COLO668 (cell line): Measurements from ENCODE around the gene ENO1.
"Not testable (repeated sequence)": the region's sequence is repeated elsewhere in the genome, so short reads cannot be mapped to it uniquely, and the experiment has no call there.

ENCODE experiments used
- DNase-seq: peaks from one replicate; lab custom pipeline; 2025; ENCODE audit not compliant: unreplicated experiment; lab: John Stamatoyannopoulos, UW

ENO1 gene

GRCh38 chr1:8897505-8897904 lies 19.0 kb upstream of the ENO1 start:
- DNase-seq: not testable (repeated sequence)

DNA sequence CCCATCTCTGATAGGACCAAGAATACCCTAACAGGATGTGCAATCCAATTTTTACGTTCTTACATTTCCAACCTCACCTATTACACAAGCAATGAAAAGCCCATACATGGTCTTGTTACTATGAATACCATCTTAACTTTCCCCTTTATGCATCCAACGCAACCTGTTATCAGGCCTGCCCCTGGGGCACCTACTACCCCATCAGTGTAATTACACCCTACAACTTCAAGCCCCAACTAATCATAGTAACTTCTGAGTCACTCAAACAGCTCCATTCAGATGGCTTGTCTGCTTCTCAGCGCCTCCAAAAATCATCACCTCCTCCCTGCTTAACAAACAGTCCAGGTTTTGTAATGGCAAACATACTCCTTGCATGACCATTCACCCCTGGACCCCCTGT lies 18.3 kb upstream of the ENO1 start:
- DNase-seq: not testable (repeated sequence)

- no peak for DNase-seq
These were observed 13.5 kb upstream of the ENO1 start for GRCh38 chr1:8892026-8892425.

- no peak for DNase-seq
These were observed 12.9 kb upstream of the ENO1 start for GRCh38 chr1:8891401-8891800.

GRCh38 chr1:8889925-8890785 lies 11.7 kb upstream of the ENO1 start:
- DNase-seq: no peak

GRCh38 chr1:8889103-8889846 lies 10.8 kb upstream of the ENO1 start:
- DNase-seq: no peak

- no peak for DNase-seq
These were observed 8.1 kb upstream of the ENO1 start for GRCh38 chr1:8886589-8886988.

DNA sequence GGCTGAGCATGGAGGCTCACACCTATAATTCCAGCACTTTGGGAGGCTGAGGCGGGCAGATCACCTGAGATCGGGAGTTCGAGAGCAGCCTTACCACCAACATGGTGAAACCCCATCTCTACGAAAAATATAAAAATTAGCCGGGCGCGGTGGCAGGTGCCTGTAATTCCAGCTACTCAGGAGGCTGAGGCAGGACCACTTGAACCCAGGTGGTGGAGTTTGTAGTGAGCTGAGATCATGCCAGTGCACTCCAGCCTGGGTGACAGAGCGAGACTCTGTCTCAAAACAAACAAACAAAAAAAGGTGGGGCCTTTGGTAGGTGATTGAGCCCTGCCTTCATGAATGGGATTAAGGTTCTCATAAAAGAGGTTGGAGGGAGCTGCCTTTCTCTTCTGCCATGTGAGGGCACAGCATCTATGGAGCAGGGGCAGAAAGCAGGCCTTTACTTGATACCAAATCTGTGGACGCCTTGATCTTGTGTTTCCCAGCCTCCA lies 7.6 kb upstream of the ENO1 start:
- DNase-seq: peak; percentile 38

- DNase-seq: not testable (repeated sequence)
These were observed 5.6 kb upstream of the ENO1 start for GRCh38 chr1:8884105-8884504.

GRCh38 chr1:8883491-8883890 lies 5.0 kb upstream of the ENO1 start:
- DNase-seq: no peak

DNA sequence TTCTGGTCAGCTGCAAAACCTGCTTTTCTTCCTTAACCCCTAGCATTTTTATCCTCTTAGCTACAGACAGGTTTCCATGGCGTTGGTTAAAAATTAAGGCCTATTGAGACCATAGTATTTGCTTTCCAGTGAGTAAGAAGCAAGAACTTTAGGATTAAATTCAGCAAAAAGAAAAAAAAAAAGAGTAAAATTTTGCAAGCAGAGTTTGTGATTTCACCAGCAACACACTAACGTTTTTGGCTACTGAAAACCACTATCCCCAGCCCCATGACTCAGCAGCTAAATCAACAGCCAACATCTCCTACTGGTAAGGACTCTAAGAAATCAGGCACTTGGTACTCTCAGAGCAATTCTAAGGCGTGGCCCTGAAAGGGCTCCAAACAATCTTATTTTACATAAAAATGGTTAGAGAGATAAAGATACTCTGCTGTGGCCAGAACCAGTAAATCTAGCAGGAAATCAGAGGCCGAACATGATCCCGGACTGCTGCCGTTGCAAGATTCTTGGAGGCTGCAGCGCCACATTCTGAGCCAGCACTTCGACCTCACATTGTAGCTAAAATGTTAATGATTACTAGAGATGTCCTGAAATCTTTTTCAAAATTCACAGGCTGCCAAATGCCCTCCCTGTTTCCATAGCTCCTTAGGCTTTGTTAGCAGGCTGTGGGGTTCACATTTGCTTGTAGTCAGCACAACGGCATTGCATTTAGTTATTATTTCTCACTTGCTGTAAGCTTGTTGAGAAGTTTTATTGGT lies 1.6 kb upstream of the ENO1 start:
- peak; percentile 60 for DNase-seq

DNA sequence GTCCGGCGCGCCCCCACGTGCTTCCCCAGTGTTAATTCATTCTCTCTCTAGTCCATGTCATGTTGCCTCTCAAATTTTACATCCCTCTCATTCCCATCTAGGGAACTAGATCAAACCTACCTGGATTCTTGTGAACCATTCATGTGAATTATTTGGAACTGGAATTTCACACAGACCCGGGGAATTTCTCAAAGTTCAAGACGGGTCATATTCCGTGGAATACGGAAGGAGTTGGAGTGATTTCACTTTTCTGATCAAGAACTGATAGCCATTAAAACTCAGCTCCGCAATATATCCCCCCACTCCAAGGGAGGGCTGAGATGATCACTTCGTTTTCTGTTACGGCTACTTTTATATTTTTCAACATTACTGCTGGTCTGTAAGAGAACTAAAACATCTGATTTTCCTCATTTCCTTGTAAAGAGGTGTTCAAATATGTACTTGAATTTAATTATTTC lies 1.0 kb upstream of the ENO1 start:
- no peak for DNase-seq

DNA sequence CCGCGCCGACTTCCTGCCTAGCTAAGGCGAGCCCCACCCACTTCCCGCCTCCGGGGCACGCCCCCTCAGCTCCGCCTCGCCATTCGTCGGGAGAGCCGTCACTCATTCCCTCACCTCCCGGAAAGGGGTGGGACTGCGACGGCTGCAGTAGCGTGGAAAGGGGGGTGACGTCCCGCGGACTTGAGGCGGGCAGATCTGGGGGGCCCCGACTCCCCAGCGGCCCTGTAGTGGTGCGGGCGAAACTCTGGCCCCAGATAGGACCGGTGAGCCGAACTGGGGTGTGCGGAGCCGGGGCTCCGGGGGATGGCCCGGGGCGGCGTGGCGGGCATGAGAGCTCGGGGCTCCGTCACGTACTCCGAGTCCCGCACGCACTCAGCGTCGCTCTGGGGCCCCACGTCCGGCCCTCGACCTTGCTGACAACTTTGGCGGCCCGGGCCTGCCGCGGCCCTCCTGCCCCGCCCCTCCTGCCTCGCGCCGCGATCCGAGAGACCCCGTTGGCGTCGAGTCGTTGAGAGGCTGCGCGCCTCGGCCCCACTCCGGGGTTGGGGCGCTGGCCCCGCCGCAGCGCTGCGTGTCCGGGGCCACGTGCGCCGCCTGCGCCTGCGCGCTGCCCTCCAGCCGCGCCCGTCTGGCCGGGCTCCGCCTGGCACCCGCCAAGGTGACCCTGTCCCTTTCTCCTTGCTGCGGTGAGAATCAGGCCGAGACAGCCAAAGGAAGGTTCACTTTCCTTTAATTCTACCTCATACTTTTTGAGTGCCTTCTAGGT lies 395 bp upstream of the ENO1 start:
- peak; percentile 100 for DNase-seq

- DNase-seq: no peak
These were observed 2.4 kb downstream of the ENO1 start for GRCh38 chr1:8876087-8876486.

DNA sequence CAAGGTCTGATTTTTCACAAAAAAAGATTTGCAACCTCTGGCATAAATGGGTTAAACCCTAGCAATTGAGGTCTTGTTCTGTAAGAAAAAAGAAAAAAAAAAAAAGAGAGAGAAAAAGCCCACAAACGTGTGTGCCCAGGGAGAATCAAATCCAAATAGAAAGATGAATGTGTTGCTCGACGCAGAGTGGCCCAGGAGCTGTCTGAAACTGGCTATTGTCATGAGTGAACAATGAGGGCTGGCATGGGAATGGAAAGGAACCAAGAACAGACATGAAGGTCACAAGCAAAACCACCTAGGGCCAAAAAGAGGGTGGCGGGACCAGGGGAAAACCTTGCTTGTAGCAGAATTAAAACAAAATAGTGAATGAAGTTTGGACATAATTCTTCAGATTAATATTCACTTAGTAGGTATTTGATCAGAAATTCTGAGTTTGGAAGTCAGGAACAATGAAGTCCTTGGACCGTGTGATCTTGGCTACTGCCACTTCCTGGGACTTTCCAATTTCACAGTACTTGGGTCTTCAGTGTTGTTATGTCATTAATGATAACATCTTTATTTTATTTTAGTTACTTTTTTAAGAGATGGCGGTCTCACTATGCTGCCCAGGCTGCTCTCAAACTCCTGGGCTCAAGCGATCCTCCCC lies 3.1 kb downstream of the ENO1 start:
- peak; percentile 32 for DNase-seq

GRCh38 chr1:8874230-8875201 lies 4.0 kb downstream of the ENO1 start:
- no peak for DNase-seq

DNA sequence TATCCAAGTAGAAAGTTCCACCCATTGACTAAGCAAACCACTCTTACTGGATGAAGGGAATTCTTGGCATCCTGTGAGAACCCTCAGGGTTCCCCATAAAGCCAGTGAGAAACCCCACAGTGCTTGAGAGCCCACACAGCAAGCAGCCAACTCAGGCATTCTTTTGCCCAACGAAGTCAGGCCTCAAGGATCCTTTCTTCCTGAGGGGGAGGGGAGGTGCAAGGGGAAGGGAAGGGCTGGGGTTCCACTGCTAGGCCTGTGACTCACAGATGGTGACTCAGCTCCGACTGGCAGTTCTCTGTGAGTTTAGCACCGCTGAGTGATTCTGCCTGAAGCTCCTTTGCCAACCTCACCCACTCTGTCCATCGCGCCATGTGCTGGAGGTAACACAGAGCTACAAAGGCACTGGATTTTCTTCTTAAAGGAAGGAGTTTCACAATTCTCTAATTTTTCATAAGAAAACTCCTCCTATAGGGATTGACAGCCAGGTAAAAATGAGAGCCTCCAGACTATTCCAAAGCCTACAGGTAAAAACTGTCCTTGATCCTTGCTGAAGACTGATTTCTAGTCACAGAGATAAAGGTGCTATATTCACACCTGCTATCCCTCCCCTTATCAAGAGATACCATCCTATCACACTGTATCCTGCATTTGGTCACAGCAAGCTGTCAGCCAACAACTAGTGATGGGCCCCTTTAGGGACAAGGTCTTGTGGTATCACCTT lies 4.8 kb downstream of the ENO1 start:
- DNase-seq: peak; percentile 75

GRCh38 chr1:8873001-8873400 lies 5.5 kb downstream of the ENO1 start:
- no peak for DNase-seq
